Thyroid gland (tissue), 4 donors: ENCODE results near the gene LBX1. TPM values are rescaled to one million over a fixed set of nuclear protein-coding genes. Genes with fewer than 3 reads are reported as not detected.

Experiments used
- DNase-seq, 2 donors: peaks; one replicate each; pipeline ENCODE4 v3.0.0-alpha.2; 2019
- H3K27ac ChIP-seq, 3 donors: fragments of 200-600 bp; sonication (generic); 1 replicate in 2 of 3; 2 replicates in 1 of 3; pipeline ENCODE4 v1.5.1; 2016 to 2019; ENCODE audit warnings: mild to moderate bottlenecking in 1 of 3, moderate library complexity in 1 of 3
- H3K27me3 ChIP-seq: fragments of 200-600 bp; sonication (generic); one replicate; pipeline ENCODE4 v1.5.1; 2019
- H3K36me3 ChIP-seq, 2 donors: fragments of 200-600 bp; sonication (generic); one replicate each; pipeline ENCODE4 v1.5.1; 2016 to 2019
- H3K4me1 ChIP-seq, 2 donors: fragments of 200-600 bp; sonication (generic); one replicate each; pipeline ENCODE4 v1.5.1; 2017 to 2019
- H3K4me3 ChIP-seq, 3 donors: fragments of 200-600 bp; sonication (generic); replicated peaks in 1 of 3; 1 replicate in 2 of 3; 2 replicates in 1 of 3; pipeline ENCODE4 v1.5.1; 2016; ENCODE audit warnings: mild to moderate bottlenecking in 1 of 3
- H3K9me3 ChIP-seq: fragments of 200-600 bp; sonication (generic); one replicate; pipeline ENCODE4 v1.5.1; 2017
- CTCF ChIP-seq, 6 experiments: fragments of 200-600 bp in 3 of 6; fragments of 450-650 bp in 3 of 6; sonication (generic) in 3 of 6; IDR thresholded peaks; one replicate each; pipeline ENCODE4 v1.5.1; 2016 to 2019; ENCODE audit warnings: antibody characterized with exemption in 6 of 6, mild to moderate bottlenecking in 2 of 6, inconsistent platforms in 1 of 6, moderate library complexity in 1 of 6
- POLR2A ChIP-seq, 2 donors: fragments of 450-650 bp; IDR thresholded peaks; one replicate each; pipeline ENCODE4 v1.6.1; 2017; ENCODE audit warnings: antibody characterized with exemption in 2 of 2, mild to moderate bottlenecking in 2 of 2, moderate library complexity in 1 of 2
- WGBS, 2 donors: methylation state at CpG; one replicate each; pipeline ENCODE4 v1.1.5; 2017; 5-methylcytosine and 5-hydroxymethylcytosine counted together
- intact Hi-C: fragments of 100-400 bp; cut with DNase I; formaldehyde crosslinking; loops from one replicate; pipeline ENCODE4 v1.15.1; 2023
- total RNA-seq, 4 donors: library from RNA; depleted of rRNA; stranded (reverse); fragments of >200 nt; gene quantifications; one replicate each; pipeline ENCODE4 v1.2.3, GENCODE V29; 2016

LBX1 gene, protein sequence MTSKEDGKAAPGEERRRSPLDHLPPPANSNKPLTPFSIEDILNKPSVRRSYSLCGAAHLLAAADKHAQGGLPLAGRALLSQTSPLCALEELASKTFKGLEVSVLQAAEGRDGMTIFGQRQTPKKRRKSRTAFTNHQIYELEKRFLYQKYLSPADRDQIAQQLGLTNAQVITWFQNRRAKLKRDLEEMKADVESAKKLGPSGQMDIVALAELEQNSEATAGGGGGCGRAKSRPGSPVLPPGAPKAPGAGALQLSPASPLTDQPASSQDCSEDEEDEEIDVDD
- total RNA-seq, result not detected

- Histone ChIP-seq H3K4me1 (peaks cover 28 to 53% of the 10 kb centered on the region in 2 donors), H3K9me3 (no peaks in the 10 kb centered on the region)
- WGBS, 2 donors, result 4 to 5% methylated on average over 21 to 31 of the region's 63 CpGs
These were observed at the start of gene LBX1 for GRCh38 chr10:101229266-101230182. Gene LBX1, minus strand, starts transcription at chr10:101229463. Its CDS starts 648 bp downstream, at chr10:101228815.

DNA sequence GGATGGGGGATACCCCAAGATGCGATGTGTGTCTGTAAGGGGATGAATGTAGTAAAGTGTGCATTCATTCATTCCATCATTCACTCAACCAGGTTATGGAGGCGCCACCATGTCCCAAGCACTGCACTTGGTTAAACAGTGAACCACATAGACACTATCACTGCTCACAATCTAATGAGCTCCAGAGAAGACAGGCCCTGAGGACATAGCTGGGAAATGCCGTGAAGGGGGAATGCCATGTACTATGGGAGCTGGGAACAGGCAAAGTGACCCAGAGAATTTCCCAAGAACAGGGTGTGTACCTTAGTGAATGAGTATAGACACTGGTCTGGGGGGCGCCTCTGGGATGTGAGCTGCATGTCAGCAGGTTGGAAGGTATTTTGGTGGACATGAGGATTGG is 44.5 kb upstream of the LBX1 start:
- Histone ChIP-seq H3K27ac (no peak overlapping the region), H3K9me3 (no peaks in the 10 kb centered on the region), H3K27me3 (no peaks in the 10 kb centered on the region), H3K36me3 (no peaks in the 10 kb centered on the region), H3K4me3 (no peak overlapping the region), H3K4me1 (no peaks in the 10 kb centered on the region)
- intact Hi-C loops, result loop anchor here (5.0 kb wide), 1 partner anchor 294 kb away; no protein-coding TSS in a partner anchor
- TF ChIP-seq POLR2A (IDR thresholded peaks at IDR 0.05) (no peak), CTCF (IDR thresholded peaks at IDR 0.05) (no peak)
- DNase-seq, result no peak
- 84 to 86% methylated on average over 4 of the region's 4 CpGs for WGBS, 2 donors

More at GRCh38 chr10:101229266-101230182, at the start of gene LBX1:
- Histone ChIP-seq H3K4me3 (no peak within 1 kb of the TSS), H3K27me3 (peaks cover 56% of the 10 kb centered on the region), H3K36me3 (no peaks in the 10 kb centered on the region), H3K27ac (no peak within 1 kb of the TSS)
- DNase-seq, result no peak
- TF ChIP-seq POLR2A (IDR thresholded peaks at IDR 0.05) (no peak), CTCF (IDR thresholded peaks at IDR 0.05) (no peak)
- intact Hi-C loops, result no loop called here

- 80 to 92% methylated on average over 10 of the region's 10 CpGs for WGBS, 2 donors
- no peaks in the 10 kb centered on the region for H3K36me3 ChIP-seq
- H3K4me1 ChIP-seq, result no peaks in the 10 kb centered on the region
- H3K4me3 ChIP-seq, result no peak overlapping the region
- H3K27ac ChIP-seq, result no peak overlapping the region
- no peaks in the 10 kb centered on the region for H3K27me3 ChIP-seq
- TF ChIP-seq CTCF (IDR thresholded peaks at IDR 0.05), result no peak
- TF ChIP-seq POLR2A (IDR thresholded peaks at IDR 0.05), result no peak
- no peaks in the 10 kb centered on the region for H3K9me3 ChIP-seq
- no peak for DNase-seq
- intact Hi-C loops, result loop anchor here (5.0 kb wide), 1 partner anchor 294 kb away; no protein-coding TSS in a partner anchor
These were observed 44.1 kb upstream of the LBX1 start for GRCh38 chr10:101273330-101273729.

GRCh38 chr10:101272229-101272868 is 43.1 kb upstream of the LBX1 start:
- H3K4me3 ChIP-seq, result no peak overlapping the region
- no peaks in the 10 kb centered on the region for H3K9me3 ChIP-seq
- H3K36me3 ChIP-seq, result no peaks in the 10 kb centered on the region
- TF ChIP-seq CTCF (IDR thresholded peaks at IDR 0.05) (peak in 5 of 6 experiments; percentile 54 to 73 (median 66)), POLR2A (IDR thresholded peaks at IDR 0.05) (no peak)
- no peaks in the 10 kb centered on the region for H3K4me1 ChIP-seq
- intact Hi-C loops, result loop anchor here (5.0 kb wide), 1 partner anchor 295 kb away; no protein-coding TSS in a partner anchor
- no peaks in the 10 kb centered on the region for H3K27me3 ChIP-seq
- WGBS, 2 donors, result 32 to 33% methylated on average over 13 of the region's 13 CpGs
- no peak overlapping the region for H3K27ac ChIP-seq
- peak; percentile 59 to 63 for DNase-seq
